Body of pancreas (tissue), 4 donors: ENCODE measurements around the gene CDC42EP1. TPM values are rescaled to one million over a fixed set of nuclear protein-coding genes. Genes with fewer than 3 reads are reported as not detected.

Experiments used
- ATAC-seq: fragments of 150-250 bp; one replicate; pipeline ENCODE4 v1.9.1; 2016
- DNase-seq, 4 donors: peaks; one replicate each; pipeline ENCODE4 v3.0.0-alpha.2; 2019
- H3K27ac ChIP-seq, 4 donors: fragments of 200-600 bp; sonication (generic); 1 replicate in 3 of 4; 2 replicates in 1 of 4; pipeline versions ENCODE4 v1.5.1 to v1.6.1; 2016 to 2019; ENCODE audit warnings: mild to moderate bottlenecking in 1 of 4, mixed read lengths in 1 of 4, moderate library complexity in 1 of 4
- H3K27me3 ChIP-seq, 2 donors: fragments of 200-600 bp; sonication (generic); one replicate each; pipeline ENCODE4 v1.6.0; 2016; ENCODE audit warnings: mild to moderate bottlenecking in 1 of 2
- H3K36me3 ChIP-seq, 2 donors: fragments of 200-600 bp; sonication (generic); replicated peaks in 1 of 2; 2 replicates each; pipeline ENCODE4 v1.5.1; 2016; ENCODE audit warnings: low read depth in 2 of 2; ENCODE audit not compliant: insufficient read depth in 1 of 2
- H3K4me1 ChIP-seq: fragments of 200-600 bp; sonication (generic); one replicate; pipeline ENCODE4 v1.6.0; 2016
- H3K4me3 ChIP-seq, 2 donors: fragments of 200-600 bp; sonication (generic); 1 replicate in 1 of 2; 2 replicates in 1 of 2; pipeline ENCODE4 v1.5.1; 2016 to 2019
- H3K9me3 ChIP-seq, 3 donors: fragments of 200-600 bp; sonication (generic); 1 replicate in 2 of 3; 2 replicates in 1 of 3; pipeline ENCODE4 v1.5.1; 2016
- POLR2A ChIP-seq, 3 donors: fragments of 450-650 bp; IDR thresholded peaks; one replicate each; pipeline ENCODE4 v1.6.1; 2016; ENCODE audit warnings: antibody characterized with exemption in 3 of 3, mild to moderate bottlenecking in 2 of 3
- WGBS, 2 donors: methylation state at CpG; one replicate each; pipeline ENCODE4 v1.1.5; 2017; 5-methylcytosine and 5-hydroxymethylcytosine counted together
- intact Hi-C: fragments of 100-400 bp; cut with DNase I; formaldehyde crosslinking; loops from one replicate; pipeline ENCODE4 v1.15.1; 2023
- total RNA-seq, 2 donors: library from RNA; depleted of rRNA; stranded (reverse); fragments of >200 nt; gene quantifications; one replicate each; pipeline ENCODE4 v1.1.0, GENCODE V29; 2016
- TF ChIP-seq, protein P1 (sequence below), 7 experiments: fragments of 450-650 bp in 4 of 7; fragments of 200-600 bp in 3 of 7; sonication (generic) in 3 of 7; IDR thresholded peaks; one replicate each; pipeline ENCODE4 v1.5.1; 2016 to 2019; ENCODE audit warnings: antibody characterized with exemption in 7 of 7

The CDC42EP1 gene
- total RNA-seq, 2 donors from 2014 or later = 73.2 to 84.7 TPM

DNA sequence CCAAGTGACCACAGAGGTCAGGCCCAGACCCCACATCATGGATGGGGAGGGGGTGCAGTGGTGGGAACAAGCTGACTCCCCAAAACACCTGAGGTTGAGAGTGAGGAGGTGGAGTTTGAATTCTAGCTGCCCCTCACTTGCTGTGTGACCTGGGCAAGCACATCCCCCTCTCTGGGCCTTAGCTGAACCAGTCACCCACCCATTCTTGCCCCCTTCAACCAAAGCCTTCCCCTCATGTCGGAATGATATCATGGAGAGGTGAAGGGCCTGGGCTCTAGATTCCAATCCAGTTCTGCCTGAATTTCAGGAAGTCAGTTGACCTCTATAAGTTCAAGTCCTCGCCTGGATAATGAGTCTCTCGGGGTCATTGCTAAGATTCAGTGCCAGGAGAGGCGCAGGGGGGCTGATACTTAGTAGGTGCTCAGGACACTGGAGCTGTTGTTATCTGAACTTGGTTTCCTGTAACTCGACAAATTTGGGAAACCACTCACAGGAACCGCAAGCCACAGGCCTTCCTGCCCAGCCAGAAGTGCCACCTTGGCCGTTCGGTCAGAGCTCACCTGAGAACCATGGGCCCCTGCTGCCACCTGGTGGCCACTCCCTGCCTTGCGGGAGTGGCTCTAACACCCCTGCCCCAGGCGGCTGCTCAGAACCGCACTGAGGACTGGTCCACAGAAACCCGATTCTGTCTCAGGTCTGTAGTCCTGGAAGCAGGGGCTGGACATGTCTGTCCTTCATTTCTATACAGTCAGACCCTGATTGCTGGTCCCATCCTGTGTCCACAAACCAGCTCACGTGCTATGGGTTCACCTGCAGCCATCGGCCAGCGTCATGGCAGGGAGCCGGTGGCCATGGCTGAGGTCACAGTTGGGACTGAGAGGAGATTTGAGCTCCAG is 6.9 kb downstream of the CDC42EP1 start:
- TF ChIP-seq, protein P1, sequence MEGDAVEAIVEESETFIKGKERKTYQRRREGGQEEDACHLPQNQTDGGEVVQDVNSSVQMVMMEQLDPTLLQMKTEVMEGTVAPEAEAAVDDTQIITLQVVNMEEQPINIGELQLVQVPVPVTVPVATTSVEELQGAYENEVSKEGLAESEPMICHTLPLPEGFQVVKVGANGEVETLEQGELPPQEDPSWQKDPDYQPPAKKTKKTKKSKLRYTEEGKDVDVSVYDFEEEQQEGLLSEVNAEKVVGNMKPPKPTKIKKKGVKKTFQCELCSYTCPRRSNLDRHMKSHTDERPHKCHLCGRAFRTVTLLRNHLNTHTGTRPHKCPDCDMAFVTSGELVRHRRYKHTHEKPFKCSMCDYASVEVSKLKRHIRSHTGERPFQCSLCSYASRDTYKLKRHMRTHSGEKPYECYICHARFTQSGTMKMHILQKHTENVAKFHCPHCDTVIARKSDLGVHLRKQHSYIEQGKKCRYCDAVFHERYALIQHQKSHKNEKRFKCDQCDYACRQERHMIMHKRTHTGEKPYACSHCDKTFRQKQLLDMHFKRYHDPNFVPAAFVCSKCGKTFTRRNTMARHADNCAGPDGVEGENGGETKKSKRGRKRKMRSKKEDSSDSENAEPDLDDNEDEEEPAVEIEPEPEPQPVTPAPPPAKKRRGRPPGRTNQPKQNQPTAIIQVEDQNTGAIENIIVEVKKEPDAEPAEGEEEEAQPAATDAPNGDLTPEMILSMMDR (IDR thresholded peaks at IDR 0.05) = peak; percentile 94 to 98 (median 97)
- peak in 2 of 3 donors; percentile 24 for TF ChIP-seq POLR2A (IDR thresholded peaks at IDR 0.05)
- no peaks in the 10 kb centered on the region for H3K27me3 ChIP-seq
- H3K4me3 ChIP-seq = no peak overlapping the region
- 15 to 36% methylated on average over 4 to 16 of the region's 16 CpGs for WGBS, 2 donors
- intact Hi-C loops = no loop called here
- peak; percentile 34 for ATAC-seq
- H3K4me1 ChIP-seq = peaks cover 100% of the 10 kb centered on the region
- DNase-seq = peak; percentile 92 to 96 (median 94)
- H3K36me3 ChIP-seq = peaks cover 0 to 10% of the 10 kb centered on the region in 2 donors
- H3K27ac ChIP-seq = peak overlapping the region; percentile 99 to 100 (median 99)
- no peaks in the 10 kb centered on the region for H3K9me3 ChIP-seq

DNA sequence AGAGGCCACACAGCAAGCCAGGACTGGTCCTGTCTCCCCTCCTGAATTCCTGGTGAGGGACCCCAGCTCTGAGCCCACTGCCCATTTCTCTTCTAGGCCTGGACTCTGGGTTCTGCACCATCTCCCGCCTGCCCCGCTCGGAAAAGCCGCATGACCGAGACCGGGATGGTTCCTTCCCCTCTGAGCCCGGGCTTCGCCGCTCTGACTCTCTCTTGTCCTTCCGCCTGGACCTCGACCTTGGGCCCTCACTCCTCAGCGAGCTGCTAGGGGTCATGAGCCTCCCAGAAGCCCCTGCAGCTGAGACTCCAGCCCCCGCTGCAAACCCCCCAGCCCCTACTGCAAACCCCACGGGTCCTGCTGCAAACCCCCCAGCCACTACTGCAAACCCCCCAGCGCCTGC is 7.7 kb downstream of the CDC42EP1 start:
- Histone ChIP-seq H3K9me3 (no peaks in the 10 kb centered on the region), H3K36me3 (peaks cover 0 to 10% of the 10 kb centered on the region in 2 donors), H3K27me3 (no peaks in the 10 kb centered on the region), H3K27ac (peak overlapping the region; percentile 99 to 100 (median 99)), H3K4me1 (peaks cover 97% of the 10 kb centered on the region), H3K4me3 (no peak overlapping the region)
- DNase-seq (peak in 1 of 4 donors; percentile 39), ATAC-seq (no peak)
- no peak for TF ChIP-seq POLR2A (IDR thresholded peaks at IDR 0.05)
- TF ChIP-seq, protein P1 (IDR thresholded peaks at IDR 0.05) = no peak
- 51 to 56% methylated on average over 13 to 14 of the region's 15 CpGs for WGBS, 2 donors
- intact Hi-C loops = no loop called here

DNA sequence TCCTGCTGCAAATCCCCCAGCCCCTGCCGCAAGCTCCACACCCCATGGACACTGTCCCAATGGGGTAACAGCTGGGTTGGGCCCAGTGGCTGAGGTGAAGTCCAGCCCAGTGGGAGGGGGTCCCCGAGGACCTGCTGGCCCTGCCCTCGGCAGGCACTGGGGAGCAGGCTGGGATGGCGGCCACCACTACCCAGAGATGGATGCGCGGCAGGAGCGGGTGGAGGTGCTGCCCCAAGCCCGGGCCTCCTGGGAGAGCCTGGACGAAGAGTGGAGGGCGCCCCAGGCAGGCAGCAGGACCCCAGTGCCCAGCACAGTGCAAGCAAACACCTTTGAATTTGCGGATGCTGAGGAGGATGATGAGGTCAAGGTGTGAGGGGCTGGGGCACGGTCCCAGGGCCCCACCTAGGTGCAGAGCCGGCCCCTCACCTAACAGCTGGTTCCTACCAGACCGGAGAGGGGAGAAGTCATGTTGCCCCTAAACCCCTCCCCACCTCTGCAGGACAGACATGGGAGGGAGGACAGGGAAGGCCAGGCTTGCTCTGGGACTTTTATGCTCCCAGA is 8.2 kb downstream of the CDC42EP1 start:
- H3K27ac ChIP-seq = peak overlapping the region; percentile 99 to 100 (median 99)
- H3K4me1 ChIP-seq = peaks cover 97% of the 10 kb centered on the region
- H3K27me3 ChIP-seq = no peaks in the 10 kb centered on the region
- no peak overlapping the region for H3K4me3 ChIP-seq
- ATAC-seq (no peak), DNase-seq (peak in 2 of 4 donors; percentile 34 to 41)
- H3K9me3 ChIP-seq = no peaks in the 10 kb centered on the region
- intact Hi-C loops = no loop called here
- no peak for TF ChIP-seq POLR2A (IDR thresholded peaks at IDR 0.05)
- TF ChIP-seq, protein P1 (IDR thresholded peaks at IDR 0.05) = no peak
- H3K36me3 ChIP-seq = peaks cover 0 to 10% of the 10 kb centered on the region in 2 donors
- WGBS, 2 donors = 0 to 35% methylated on average over 1 to 14 of the region's 14 CpGs

DNA sequence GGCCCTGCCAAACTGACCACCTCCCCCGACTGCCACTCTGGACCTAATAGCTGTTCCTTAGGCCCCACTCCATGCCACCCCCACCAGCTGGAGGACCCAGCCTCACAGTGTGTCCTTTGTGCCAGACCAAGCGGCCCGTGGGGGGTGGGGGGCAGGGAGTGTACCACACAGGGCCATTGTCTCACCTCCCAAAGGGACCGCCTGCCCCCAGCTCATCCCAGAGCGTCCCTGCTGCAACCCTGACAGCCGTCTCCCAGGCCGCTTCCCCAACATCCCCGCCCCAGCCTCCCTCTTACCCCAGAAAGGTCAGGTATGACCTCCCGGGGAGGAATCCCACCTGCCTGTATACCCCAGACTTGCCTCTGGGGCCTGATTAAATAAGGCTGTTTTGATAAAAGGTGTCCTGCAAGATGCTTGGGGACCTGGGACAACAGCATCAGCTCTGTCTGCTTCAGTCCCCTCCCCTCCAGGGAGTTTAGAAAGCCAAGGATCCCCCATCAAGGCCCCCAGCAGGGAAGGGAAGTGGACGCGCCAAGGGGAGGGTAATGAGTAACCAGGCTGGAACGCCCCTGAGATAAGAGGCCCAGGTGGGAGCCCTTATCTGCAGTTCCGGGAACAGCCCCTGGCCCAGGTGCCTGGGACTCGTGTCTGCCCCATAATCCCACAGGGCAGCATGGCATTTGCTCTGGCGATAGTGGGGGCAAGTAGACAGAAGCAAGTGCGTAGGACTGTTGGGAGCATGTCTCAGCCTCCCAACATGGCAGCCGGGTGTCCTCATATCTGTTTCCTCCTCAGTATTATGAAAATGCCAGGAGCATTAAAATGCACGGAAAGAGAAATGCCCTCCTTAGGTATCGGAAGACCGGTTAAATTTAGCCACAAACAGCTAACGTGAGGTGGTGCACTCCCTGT is 9.0 kb downstream of the CDC42EP1 start:
- Histone ChIP-seq H3K9me3 (no peaks in the 10 kb centered on the region), H3K27ac (peak overlapping the region; percentile 99 to 100 (median 99)), H3K27me3 (no peaks in the 10 kb centered on the region), H3K4me3 (no peak overlapping the region), H3K4me1 (peaks cover 97% of the 10 kb centered on the region), H3K36me3 (peaks cover 0 to 10% of the 10 kb centered on the region in 2 donors)
- intact Hi-C loops = no loop called here
- ATAC-seq = peak; percentile 81
- TF ChIP-seq POLR2A (IDR thresholded peaks at IDR 0.05) = peak; percentile 46 to 80 (median 79)
- TF ChIP-seq, protein P1 (IDR thresholded peaks at IDR 0.05) = peak in 2 of 7 experiments; percentile 9 to 15
- 15 to 16% methylated on average over 4 to 19 of the region's 21 CpGs for WGBS, 2 donors
- DNase-seq = peak; percentile 93 to 97 (median 96)
